GM12801 (cell line): Measurements from ENCODE around the gene FUT4.

Experiments used
- TF ChIP-seq, protein P1 (sequence below): IDR thresholded peaks from one replicate; pipeline ENCODE4 v1.5.1; 2011; ENCODE audit warnings: control low read depth; ENCODE audit not compliant: insufficient read length; ENCODE audit errors: extremely low read depth

Gene FUT4

DNA sequence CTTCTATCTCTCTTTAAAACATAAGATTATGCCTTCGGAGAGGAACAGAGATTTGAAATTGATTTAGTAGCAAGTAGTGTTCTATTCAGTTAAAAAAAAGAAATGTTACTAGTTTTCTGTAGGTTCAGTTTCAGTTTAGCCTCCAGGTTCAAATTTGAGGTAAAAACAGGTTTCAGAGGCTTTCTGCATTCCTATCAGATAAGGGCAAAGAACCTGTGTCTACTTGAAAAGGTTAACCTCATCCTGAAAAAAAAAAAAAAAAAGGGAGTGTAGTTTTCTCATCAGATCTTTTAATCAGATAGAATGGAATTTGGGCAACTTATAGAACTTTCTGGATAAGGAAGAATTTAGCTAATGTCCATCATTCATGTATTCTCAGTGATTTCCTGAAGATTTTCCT, 19.4 kb upstream of the FUT4 start:
- TF ChIP-seq, protein P1, sequence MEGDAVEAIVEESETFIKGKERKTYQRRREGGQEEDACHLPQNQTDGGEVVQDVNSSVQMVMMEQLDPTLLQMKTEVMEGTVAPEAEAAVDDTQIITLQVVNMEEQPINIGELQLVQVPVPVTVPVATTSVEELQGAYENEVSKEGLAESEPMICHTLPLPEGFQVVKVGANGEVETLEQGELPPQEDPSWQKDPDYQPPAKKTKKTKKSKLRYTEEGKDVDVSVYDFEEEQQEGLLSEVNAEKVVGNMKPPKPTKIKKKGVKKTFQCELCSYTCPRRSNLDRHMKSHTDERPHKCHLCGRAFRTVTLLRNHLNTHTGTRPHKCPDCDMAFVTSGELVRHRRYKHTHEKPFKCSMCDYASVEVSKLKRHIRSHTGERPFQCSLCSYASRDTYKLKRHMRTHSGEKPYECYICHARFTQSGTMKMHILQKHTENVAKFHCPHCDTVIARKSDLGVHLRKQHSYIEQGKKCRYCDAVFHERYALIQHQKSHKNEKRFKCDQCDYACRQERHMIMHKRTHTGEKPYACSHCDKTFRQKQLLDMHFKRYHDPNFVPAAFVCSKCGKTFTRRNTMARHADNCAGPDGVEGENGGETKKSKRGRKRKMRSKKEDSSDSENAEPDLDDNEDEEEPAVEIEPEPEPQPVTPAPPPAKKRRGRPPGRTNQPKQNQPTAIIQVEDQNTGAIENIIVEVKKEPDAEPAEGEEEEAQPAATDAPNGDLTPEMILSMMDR = no peak

GRCh38 chr11:94525546-94526324, 18.0 kb upstream of the FUT4 start:
- TF ChIP-seq, protein P1 = no peak

DNA sequence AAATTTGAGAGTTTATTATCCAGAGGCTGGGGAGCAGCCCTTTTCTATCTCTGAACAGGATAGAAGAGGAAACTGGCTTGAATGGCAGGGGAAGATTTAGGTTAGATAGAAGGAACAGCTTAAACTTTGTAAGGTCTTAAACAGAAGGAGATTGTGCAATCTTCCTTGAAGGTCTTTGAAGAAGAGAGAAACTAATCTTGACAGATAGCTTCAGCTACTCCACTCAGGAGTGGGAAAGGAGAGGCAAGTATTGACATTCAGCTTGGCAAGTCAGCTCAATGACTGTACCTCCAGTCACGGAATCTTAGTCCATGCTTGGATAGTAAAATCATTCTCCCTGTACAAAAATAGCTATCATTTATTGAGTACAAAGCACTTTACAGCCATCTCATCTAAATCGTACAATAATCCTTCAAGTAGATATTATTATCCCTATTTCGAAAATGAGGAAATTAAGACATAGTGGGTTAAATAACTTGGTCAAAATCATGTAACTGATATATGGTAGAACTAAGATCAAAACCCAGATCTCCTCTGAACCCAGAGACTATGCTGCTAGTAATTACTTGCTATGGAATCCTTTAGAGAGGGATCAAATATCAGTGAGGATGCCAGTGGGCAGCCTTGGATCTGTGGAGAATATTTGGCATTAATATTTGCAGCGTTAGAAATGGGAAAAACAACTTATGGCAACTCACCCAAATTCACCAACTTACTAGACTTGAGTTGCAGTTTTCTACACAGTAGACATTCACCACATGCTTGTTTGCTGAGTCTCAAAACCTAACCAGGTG, 16.9 kb upstream of the FUT4 start:
- TF ChIP-seq, protein P1 = no peak

DNA sequence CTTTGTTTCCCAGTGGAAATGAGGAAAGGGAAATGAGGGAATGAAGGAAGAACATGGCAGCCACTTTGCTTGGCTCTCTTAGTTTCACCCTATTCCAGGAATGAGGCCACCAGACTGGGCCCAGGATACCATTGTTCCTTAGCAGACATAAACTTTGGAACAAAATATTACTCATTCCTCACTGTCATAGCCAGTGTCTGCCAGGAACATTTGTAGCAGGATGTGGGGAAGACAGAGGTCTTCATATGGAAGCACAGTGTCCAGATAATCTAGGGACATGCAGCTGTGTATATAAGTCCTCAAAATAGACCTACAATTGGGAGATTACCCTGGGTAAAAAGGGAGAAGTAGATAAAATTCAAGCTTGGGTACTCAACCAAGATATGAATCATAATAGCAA, 15.2 kb upstream of the FUT4 start:
- TF ChIP-seq, protein P1 = no peak

- TF ChIP-seq, protein P1 = no peak
These were observed 11.5 kb upstream of the FUT4 start for GRCh38 chr11:94532211-94532610.

GRCh38 chr11:94533206-94533605, 10.5 kb upstream of the FUT4 start:
- TF ChIP-seq, protein P1 = no peak

GRCh38 chr11:94533696-94534630, 9.8 kb upstream of the FUT4 start:
- TF ChIP-seq, protein P1 = no peak
